Measurements from ENCODE around the gene SMG6. TPM values are rescaled to one million over a fixed set of nuclear protein-coding genes. Genes with fewer than 3 reads are reported as not detected.

The SMG6 gene
- total RNA-seq, 1 experiment from 2014 or later, result 33.8 TPM

GRCh38 chr17:2156666-2157065, 146.9 kb downstream of the SMG6 start:
- CTCF ChIA-PET, result interaction anchor here (0.9 kb wide), 1 partner anchor 65 kb away, joined by 7 read pairs; no protein-coding TSS in a partner anchor

GRCh38 chr17:2155573-2155972, 148.0 kb downstream of the SMG6 start:
- intact Hi-C loops (cut with micrococcal nuclease; ENCODE audit: unreplicated experiment), result no loop called here
- Histone ChIP-seq H3K36me3 (ENCODE audit: control insufficient read depth, insufficient read depth, low read length) (no peaks in the 10 kb centered on the region), H3K4me1 (no peaks in the 10 kb centered on the region), H3K4me3 (ENCODE audit: low read depth, low read length) (no peak overlapping the region), H3K9me3 (no peaks in the 10 kb centered on the region), H3K27me3 (replicated peaks; ENCODE audit: control insufficient read depth, insufficient read depth, low read length) (no peaks in the 10 kb centered on the region)
- no peak for TF ChIP-seq CTCF (IDR thresholded peaks at IDR 0.05; ENCODE audit: insufficient read depth in 1 of 2, low read depth in 1 of 2, low read length in 1 of 2, severe bottlenecking in 1 of 2, unreplicated experiment in 1 of 2)
- Mint-ChIP-seq H3K27me3 (ENCODE audit: insufficient read depth, unreplicated experiment) (no peaks in the 10 kb centered on the region), H3K27ac (ENCODE audit: unreplicated experiment) (no peak overlapping the region), H3K4me1 (ENCODE audit: low read depth, unreplicated experiment) (no peaks in the 10 kb centered on the region), H3K36me3 (ENCODE audit: insufficient read depth, unreplicated experiment) (peaks cover 16% of the 10 kb centered on the region), H3K9me3 (ENCODE audit: unreplicated experiment) (no peaks in the 10 kb centered on the region), H3K4me3 (ENCODE audit: unreplicated experiment) (no peak overlapping the region)
- no TSS peak for BruUV-seq (replicated peaks)
- POLR2A ChIA-PET, result no interaction called here
- DNase-seq, result no peak
- CTCF ChIA-PET, result no interaction called here

More at GRCh38 chr17:2156666-2157065, 146.9 kb downstream of the SMG6 start:
- Mint-ChIP-seq H3K27ac (ENCODE audit: unreplicated experiment) (no peak overlapping the region), H3K36me3 (ENCODE audit: insufficient read depth, unreplicated experiment) (peaks cover 16% of the 10 kb centered on the region), H3K4me3 (ENCODE audit: unreplicated experiment) (no peak overlapping the region), H3K27me3 (ENCODE audit: insufficient read depth, unreplicated experiment) (no peaks in the 10 kb centered on the region), H3K4me1 (ENCODE audit: low read depth, unreplicated experiment) (no peaks in the 10 kb centered on the region), H3K9me3 (ENCODE audit: unreplicated experiment) (no peaks in the 10 kb centered on the region)
- Histone ChIP-seq H3K36me3 (ENCODE audit: control insufficient read depth, insufficient read depth, low read length) (no peaks in the 10 kb centered on the region), H3K4me3 (ENCODE audit: low read depth, low read length) (no peak overlapping the region), H3K9me3 (no peaks in the 10 kb centered on the region), H3K27me3 (replicated peaks; ENCODE audit: control insufficient read depth, insufficient read depth, low read length) (no peaks in the 10 kb centered on the region), H3K4me1 (no peaks in the 10 kb centered on the region)
- intact Hi-C loops (cut with micrococcal nuclease; ENCODE audit: unreplicated experiment), result no loop called here
- BruUV-seq (replicated peaks), result no TSS peak
- no peak for TF ChIP-seq CTCF (IDR thresholded peaks at IDR 0.05; ENCODE audit: insufficient read depth in 1 of 2, low read depth in 1 of 2, low read length in 1 of 2, severe bottlenecking in 1 of 2, unreplicated experiment in 1 of 2)
- DNase-seq, result no peak
- POLR2A ChIA-PET, result no interaction called here

- H3K9me3 ChIP-seq, result no peaks in the 10 kb centered on the region
- no peaks in the 10 kb centered on the region; the same call in 1 of the 2 replicates for H3K4me1 ChIP-seq
- DNase-seq, result no peak
- H3K27me3 Mint-ChIP-seq (ENCODE audit: insufficient read depth, unreplicated experiment), result no peaks in the 10 kb centered on the region
- no peaks in the 10 kb centered on the region for H3K4me1 Mint-ChIP-seq (ENCODE audit: low read depth, unreplicated experiment)
- ChIA-PET CTCF (no interaction called here), POLR2A (no interaction called here)
- TSS peak; percentile 5 for BruUV-seq (replicated peaks)
- H3K36me3 ChIP-seq (ENCODE audit: control insufficient read depth, insufficient read depth, low read length), result no peaks in the 10 kb centered on the region
- H3K36me3 Mint-ChIP-seq (ENCODE audit: insufficient read depth, unreplicated experiment), result peaks cover 34% of the 10 kb centered on the region
- intact Hi-C loops (cut with micrococcal nuclease; ENCODE audit: unreplicated experiment), result no loop called here
- no peaks in the 10 kb centered on the region for H3K9me3 Mint-ChIP-seq (ENCODE audit: unreplicated experiment)
- H3K4me3 Mint-ChIP-seq (ENCODE audit: unreplicated experiment), result no peak overlapping the region
- TF ChIP-seq CTCF (IDR thresholded peaks at IDR 0.05; ENCODE audit: insufficient read depth in 1 of 2, low read depth in 1 of 2, low read length in 1 of 2, severe bottlenecking in 1 of 2, unreplicated experiment in 1 of 2), result no peak
- H3K27ac Mint-ChIP-seq (ENCODE audit: unreplicated experiment), result no peak overlapping the region
- no peaks in the 10 kb centered on the region for H3K27me3 ChIP-seq (replicated peaks; ENCODE audit: control insufficient read depth, insufficient read depth, low read length)
- no peak overlapping the region for H3K4me3 ChIP-seq (ENCODE audit: low read depth, low read length)
These were observed 152.1 kb downstream of the SMG6 start for GRCh38 chr17:2151358-2152033.
